RCC 7860 (cell line): ENCODE data around the gene DOK6.

Experiments used
- DNase-seq: peaks from one replicate; pipeline ENCODE4 v3.0.0-alpha.2; 2015; ENCODE audit warnings: low spot score
- FAIRE-seq: peaks from 2 replicates; lab custom pipeline; 2012; peaks lifted over from hg19 to GRCh38; lab: Jason Lieb, UNC

Gene DOK6

DNA sequence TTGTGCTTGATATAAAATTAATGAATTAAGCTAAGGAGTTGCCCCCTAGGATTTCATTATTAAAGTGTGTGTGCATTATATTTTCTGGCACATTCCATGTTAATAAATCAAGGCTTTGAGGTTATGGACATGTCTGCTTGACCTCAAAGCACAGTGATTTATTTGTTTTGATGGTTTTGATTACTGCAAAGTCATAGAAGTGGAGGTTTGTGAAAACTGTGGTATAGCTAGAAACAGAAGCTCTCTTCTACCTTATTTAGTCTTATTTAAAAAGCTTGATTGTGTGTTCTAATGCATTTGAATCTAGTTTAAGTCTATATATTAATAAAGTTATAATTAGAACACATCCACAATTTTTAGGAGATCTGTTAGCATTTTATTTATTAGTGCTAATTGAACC is 32.2 kb downstream of the DOK6 start:
- DNase-seq (no peak), FAIRE-seq (no peak)

- no peak for FAIRE-seq
- no peak for DNase-seq
Measured at GRCh38 chr18:69435000-69435399, 34.3 kb downstream of the DOK6 start.

GRCh38 chr18:69444221-69444620 is 43.5 kb downstream of the DOK6 start:
- FAIRE-seq = no peak
- no peak for DNase-seq

DNA sequence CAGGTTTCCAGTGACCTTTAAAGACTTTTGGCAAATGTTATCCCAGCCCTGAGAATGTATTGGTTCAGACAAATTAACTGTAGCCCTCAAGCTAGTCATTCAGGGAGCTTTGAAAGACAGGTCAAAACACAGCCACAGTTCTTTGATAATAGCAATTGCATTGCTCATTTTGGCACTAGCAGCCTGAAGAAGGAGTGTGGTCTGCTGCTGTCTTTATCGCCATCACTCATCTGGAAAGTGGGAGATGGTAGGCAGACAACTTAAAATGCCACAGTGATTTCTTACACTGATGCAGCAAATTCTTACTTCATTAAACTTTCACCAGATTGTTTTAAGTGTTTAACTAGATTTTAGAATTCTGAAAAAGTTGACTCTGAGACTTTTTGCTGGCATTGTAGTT is 47.2 kb downstream of the DOK6 start:
- DNase-seq = no peak
- no peak for FAIRE-seq

GRCh38 chr18:69455125-69455524 is 54.4 kb downstream of the DOK6 start:
- no peak for DNase-seq
- FAIRE-seq = no peak

GRCh38 chr18:69469444-69469919 is 68.8 kb downstream of the DOK6 start:
- DNase-seq (no peak), FAIRE-seq (no peak)

DNA sequence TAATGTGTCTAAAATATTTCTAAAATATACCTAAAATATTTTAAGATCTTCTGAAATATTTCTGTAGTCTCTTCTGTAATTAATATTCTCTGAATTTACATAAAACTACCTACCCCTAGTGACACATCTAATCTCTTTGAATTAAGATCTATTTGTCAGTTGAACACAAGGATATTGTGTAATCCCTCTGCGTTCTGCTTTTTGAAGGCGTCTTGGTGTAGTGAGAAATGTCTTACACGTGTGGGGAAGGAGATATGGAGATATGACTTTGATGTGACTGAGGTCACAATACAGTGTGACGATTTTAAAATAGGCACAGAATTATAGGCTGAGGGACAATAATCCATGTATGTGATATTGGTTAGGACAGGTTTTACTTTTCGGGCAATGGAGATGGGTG is 79.8 kb downstream of the DOK6 start:
- DNase-seq = no peak
- no peak for FAIRE-seq

DNA sequence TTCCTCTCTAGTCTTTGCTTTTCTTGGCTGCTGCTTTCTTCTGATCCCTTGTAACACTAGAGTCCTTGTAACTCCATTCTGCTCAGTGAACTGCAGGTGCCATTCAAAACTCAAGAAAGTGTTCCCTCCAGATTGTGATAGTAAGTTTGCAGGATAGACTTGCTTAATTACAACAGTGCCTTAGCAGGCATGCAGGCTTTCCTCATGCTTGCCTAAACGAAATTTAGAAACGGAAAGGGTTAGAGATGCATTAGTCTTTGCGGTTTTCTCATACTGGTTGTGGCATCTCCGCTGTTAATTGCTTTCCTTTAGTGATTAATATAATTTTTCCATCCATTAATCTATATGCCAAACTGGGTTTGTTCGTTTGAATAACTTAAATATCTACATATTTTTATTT is 82.9 kb downstream of the DOK6 start:
- FAIRE-seq (no peak), DNase-seq (no peak)

DNA sequence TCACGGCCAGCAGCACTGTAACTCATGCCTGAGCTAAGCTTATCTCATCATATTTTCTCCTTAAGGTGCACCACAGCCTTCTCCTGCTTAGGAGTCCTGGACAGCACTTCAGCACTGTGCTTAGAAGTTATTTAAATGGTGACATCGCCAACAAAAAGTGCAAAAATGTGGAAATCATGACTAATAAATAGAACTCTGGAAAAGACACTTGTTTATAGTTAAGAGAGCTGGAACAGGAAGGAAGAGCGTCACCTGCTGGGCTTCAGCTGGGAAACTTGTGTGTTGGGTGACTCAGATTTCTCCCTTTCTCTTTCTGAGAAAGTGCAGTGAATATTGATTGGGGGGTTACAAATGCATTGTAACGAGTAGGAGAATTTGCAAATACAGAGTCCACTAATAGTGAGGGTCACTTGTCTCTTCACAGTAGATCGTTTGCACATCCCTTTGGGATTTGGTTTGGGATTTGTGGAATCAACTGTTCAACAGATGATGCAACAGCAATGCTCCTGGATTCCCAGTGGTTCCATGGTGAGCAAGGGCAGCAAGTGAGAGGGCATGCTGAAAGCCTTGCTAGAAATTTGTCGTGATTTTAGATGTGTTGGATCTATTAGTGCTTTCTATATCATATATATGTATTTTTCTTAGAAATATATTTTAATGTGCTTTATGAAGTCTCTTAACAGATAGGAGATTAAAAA is 84.2 kb downstream of the DOK6 start:
- no peak for FAIRE-seq
- no peak for DNase-seq

DNA sequence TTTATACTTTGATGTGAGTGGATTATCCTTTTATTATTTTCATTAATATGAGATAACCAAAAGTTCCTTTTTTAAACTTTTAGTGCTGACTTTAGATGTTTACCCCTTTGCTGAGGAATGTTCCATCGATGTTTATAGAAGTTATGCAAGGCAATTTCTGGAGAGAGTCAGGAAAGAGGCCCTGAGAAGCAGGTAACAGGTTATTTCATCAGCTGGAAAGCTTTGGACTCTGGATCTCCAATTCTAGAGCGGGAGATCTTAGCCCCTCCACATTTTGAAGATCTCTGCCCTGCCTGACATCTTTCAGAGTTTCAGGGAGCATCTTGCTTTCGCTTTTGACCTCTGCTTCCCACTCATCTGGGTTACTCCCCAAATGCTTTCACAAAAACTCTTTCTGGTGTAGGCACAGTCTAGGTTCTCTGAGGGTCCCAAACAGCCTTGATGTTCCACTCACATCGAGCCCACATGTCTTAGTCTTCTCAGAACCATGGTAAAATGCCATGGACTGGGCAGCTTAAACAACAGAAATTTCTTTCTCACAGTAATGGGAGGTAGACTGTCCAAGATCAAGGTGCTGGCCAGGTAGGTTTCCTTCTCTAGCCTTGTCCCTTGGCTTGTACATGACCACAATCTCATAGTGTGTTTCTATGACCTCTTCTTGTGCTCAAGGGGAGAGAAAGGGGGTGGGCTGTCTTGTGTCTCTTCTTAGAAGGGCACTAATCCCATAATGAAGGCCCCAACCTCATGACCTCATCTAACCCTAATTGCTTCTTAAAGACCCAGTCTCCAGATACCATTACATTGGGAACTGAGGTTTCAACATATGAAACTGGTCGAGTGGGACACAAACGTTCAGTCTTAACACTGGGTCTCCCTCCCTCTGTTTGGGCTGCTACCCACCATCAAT is 87.1 kb downstream of the DOK6 start:
- FAIRE-seq (no peak), DNase-seq (no peak)

GRCh38 chr18:69490072-69490471 is 89.4 kb downstream of the DOK6 start:
- DNase-seq = no peak
- no peak for FAIRE-seq

GRCh38 chr18:69490813-69491212 is 90.1 kb downstream of the DOK6 start:
- DNase-seq (no peak), FAIRE-seq (no peak)

DNA sequence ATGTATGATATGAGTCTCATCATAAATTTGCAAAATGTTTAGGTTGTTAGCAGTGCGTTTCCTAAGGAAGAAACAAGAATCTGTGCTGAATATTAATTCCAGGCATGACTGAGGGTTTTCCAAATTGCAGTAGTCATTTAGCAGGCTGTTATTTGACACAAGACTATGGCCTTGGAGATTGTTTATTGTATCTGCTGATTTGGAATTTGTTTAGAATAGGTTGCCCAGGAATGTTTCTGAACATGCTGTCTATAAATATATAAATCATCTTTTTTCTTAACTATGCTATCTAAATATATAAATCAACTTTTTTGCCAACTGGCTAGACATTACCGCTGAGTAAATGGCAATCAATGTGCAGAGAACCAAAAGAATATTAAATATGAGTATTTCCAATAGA is 90.9 kb downstream of the DOK6 start:
- DNase-seq (no peak), FAIRE-seq (no peak)

GRCh38 chr18:69492861-69493260 is 92.2 kb downstream of the DOK6 start:
- DNase-seq (no peak), FAIRE-seq (no peak)

DNA sequence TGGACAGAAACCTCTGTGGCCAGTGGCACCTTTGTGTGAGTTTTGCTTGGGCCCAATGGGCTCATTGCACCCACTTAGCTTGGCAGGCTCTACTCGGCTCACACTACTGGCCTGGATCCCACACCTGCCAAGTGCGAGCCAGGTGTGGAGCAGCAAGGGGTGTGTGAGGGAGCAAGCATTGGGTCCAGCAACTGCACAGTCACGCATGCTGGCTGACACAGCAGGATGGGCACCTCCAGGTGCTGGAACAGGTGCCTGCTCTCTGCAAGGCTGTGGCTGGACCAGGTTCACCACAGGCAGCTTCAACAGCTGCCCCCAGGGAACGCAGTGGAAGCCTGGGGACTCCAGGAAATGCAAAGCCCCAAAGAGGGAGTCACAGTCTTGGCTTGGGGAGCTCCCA is 94.2 kb downstream of the DOK6 start:
- DNase-seq (no peak), FAIRE-seq (no peak)

DNA sequence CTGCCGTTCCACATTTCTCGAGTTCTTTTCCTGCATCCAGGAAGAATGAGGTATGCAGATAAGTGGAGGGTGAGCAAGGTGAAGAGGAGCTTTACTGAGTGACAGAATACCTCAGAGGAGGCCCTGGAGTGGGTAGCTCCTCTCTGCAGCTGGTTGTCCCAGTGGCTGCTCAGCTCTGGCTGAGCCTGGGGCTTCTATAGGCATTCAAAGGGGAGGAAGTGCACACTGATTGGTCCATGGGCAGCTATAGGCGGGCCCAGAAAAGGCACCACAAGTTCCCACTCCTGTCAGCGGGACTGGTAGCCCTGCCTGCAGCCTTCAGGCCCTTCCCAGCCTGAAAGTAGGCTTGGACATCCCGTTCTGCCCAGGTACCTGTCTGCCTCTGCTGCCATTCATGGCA is 94.7 kb downstream of the DOK6 start:
- FAIRE-seq = no peak
- no peak for DNase-seq

DNA sequence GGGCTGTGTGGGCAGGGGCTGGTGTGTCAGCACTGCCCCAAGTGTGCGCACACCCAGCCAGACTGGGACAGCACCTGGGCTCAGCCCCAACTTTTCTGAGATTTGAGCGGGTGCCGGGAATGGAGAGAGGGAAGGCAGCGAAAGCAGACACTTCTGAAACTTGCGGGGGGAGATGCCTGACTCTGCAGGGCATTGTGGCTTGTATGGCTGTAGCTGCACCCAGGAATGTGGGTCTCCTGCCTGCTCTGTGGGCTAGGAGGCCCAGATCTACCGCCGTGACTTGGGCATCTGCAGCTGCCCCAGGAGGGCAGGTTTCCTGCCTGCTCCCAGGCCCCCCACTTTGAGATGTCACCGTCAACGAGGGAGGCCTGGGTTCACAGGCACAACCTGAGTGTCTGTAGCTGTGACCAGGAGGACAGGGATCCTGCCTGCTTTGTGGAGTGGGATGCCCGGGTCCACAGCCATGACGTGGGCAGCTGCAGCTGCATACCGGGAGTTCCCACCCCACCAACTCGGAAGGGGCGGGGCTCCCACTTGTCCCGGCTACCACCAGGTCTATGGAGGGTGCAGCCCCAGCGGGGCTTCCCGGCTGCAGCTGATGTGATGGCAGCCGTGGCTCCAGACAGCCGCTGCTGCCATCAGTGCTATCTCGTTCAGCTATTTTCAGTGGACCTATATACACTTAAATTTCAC is 95.3 kb downstream of the DOK6 start:
- no peak for DNase-seq

GRCh38 chr18:69518989-69519388 is 118.3 kb downstream of the DOK6 start:
- DNase-seq = no peak
- FAIRE-seq = no peak

More for the DNA sequence above, 95.3 kb downstream of the DOK6 start:
- FAIRE-seq = no peak

DNA sequence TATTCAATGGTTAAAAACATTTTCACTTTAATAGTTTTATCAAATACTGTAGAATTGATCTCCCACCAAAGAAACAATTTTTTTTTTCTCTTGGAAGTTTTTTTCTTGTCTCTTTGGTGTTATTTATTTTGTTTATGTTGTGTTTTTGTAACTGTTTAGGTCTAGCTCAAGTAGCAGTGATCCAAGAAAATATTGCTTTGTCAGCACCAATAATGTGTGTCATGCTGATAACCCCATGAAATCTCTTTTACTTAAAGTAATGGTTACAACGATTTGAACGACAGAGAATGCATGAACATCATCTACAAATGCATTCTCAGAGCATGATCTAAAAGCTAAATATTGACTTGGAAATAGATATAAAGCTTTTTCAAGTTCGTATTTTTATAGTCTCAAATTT is 122.9 kb downstream of the DOK6 start:
- DNase-seq (no peak), FAIRE-seq (no peak)

- FAIRE-seq (no peak), DNase-seq (no peak)
Measured at GRCh38 chr18:69528435-69528834, 127.7 kb downstream of the DOK6 start.

DNA sequence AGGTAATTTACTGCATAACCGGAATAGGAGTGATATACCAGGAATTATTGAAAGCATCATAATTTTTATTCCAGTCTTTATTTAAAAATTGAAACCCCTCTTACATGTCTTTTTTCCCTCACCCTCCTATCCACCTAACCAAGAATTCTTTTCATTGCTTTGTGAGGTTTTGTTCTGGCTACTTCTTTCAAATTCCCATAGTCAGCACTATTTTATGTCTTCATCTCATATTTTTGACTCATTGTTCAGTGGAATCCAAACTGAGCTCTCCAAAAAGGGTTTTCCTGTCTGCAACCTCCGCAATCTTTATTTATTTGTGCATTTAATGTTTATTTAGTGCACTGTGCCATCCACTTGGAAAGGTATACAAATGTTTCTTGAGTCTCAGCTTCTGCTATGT is 128.5 kb downstream of the DOK6 start:
- FAIRE-seq (no peak), DNase-seq (no peak)

- no peak for DNase-seq
- FAIRE-seq = no peak
Measured at GRCh38 chr18:69531973-69532372, 131.3 kb downstream of the DOK6 start.
